Body of pancreas (tissue), 4 donors: ENCODE measurements around the gene MPO.

ENCODE experiments used
- POLR2A ChIP-seq, 3 donors: fragments of 450-650 bp; IDR thresholded peaks; one replicate each; pipeline ENCODE4 v1.6.1; 2016; ENCODE audit warnings: antibody characterized with exemption in 3 of 3, mild to moderate bottlenecking in 2 of 3
- TF ChIP-seq, protein P1 (sequence below), 7 experiments: fragments of 450-650 bp in 4 of 7; fragments of 200-600 bp in 3 of 7; sonication (generic) in 3 of 7; IDR thresholded peaks; one replicate each; pipeline ENCODE4 v1.5.1; 2016 to 2019; ENCODE audit warnings: antibody characterized with exemption in 7 of 7

DNA sequence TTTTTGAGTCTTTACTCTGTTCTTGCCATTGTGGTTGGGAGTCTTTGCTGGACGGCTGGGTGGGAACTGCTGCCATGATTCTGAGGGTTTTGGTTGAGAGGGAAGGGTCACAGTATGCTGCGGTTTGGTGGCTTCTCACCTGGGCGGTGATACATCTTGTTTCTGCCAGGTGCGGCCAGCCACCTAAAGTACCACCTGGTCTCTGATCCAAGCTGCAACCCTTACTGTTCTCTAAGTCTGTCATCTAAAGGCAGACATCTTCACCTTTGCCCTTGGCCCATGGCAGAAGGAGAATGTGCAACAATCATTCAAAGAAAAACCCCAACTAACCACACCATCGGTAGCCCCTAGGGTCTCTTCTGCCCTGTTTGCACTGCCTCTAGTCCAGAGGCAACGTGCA is 19.6 kb upstream of the MPO start:
- TF ChIP-seq, protein P1, sequence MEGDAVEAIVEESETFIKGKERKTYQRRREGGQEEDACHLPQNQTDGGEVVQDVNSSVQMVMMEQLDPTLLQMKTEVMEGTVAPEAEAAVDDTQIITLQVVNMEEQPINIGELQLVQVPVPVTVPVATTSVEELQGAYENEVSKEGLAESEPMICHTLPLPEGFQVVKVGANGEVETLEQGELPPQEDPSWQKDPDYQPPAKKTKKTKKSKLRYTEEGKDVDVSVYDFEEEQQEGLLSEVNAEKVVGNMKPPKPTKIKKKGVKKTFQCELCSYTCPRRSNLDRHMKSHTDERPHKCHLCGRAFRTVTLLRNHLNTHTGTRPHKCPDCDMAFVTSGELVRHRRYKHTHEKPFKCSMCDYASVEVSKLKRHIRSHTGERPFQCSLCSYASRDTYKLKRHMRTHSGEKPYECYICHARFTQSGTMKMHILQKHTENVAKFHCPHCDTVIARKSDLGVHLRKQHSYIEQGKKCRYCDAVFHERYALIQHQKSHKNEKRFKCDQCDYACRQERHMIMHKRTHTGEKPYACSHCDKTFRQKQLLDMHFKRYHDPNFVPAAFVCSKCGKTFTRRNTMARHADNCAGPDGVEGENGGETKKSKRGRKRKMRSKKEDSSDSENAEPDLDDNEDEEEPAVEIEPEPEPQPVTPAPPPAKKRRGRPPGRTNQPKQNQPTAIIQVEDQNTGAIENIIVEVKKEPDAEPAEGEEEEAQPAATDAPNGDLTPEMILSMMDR (IDR thresholded peaks at IDR 0.05) = no peak
- no peak for TF ChIP-seq POLR2A (IDR thresholded peaks at IDR 0.05)
